H1 (cell line): ENCODE measurements around the gene LHFPL6. TPM values are rescaled to one million over a fixed set of nuclear protein-coding genes. Genes with fewer than 3 reads are reported as not detected.

ENCODE experiments used
- CTCF ChIA-PET: fragments of 300-600 bp; sonication (Branson Sonifier 250); formaldehyde crosslinking; loops from one replicate; lab custom pipeline; 2021; ENCODE audit not compliant: partially characterized antibody; lab: Charles Lee
- POLR2A ChIA-PET: fragments of 300-600 bp; sonication (Branson Sonifier 250); formaldehyde crosslinking; loops from one replicate; lab custom pipeline; 2021; ENCODE audit warnings: inconsistent platforms; ENCODE audit not compliant: partially characterized antibody; lab: Charles Lee
- DNase-seq, 2 experiments: peaks; one replicate each; pipeline versions ENCODE4 v3.0.0 to v3.0.0-alpha.2; 2010 to 2022; ENCODE audit warnings: low spot score in 2 of 2, low read depth in 1 of 2, mixed read lengths in 1 of 2
- FAIRE-seq: peaks from 2 replicates; lab custom pipeline; 2011; peaks lifted over from hg19 to GRCh38; lab: Jason Lieb, UNC
- H2AFZ ChIP-seq: 2 replicates; pipeline ENCODE4 v1.8.1; 2012; ENCODE audit warnings: low read length, inconsistent platforms
- H2AK5ac ChIP-seq: 2 replicates; pipeline ENCODE4 v1.6.1; 2013; ENCODE audit warnings: low read depth, low read length
- H2BK120ac ChIP-seq: replicated peaks from 2 replicates; pipeline ENCODE3; 2013; ENCODE audit warnings: low read depth, low read length, inconsistent platforms
- H2BK12ac ChIP-seq: 2 replicates; pipeline ENCODE4 v1.6.1; 2013; ENCODE audit warnings: low read depth, low read length
- H2BK15ac ChIP-seq: 2 replicates; pipeline ENCODE4 v1.6.1; 2013; ENCODE audit warnings: low read length
- H2BK20ac ChIP-seq: 2 replicates; pipeline ENCODE4 v1.6.1; 2013; ENCODE audit warnings: low read length
- H2BK5ac ChIP-seq: 2 replicates; pipeline ENCODE4 v1.6.1; 2013; ENCODE audit warnings: low read depth, low read length
- H3K14ac ChIP-seq: 2 replicates; pipeline ENCODE4 v1.6.1; 2013; ENCODE audit warnings: inconsistent platforms; ENCODE audit not compliant: insufficient read length
- H3K18ac ChIP-seq: 2 replicates; pipeline ENCODE4 v1.6.1; 2013; ENCODE audit warnings: low read length; ENCODE audit errors: extremely low read depth
- H3K23ac ChIP-seq: 2 replicates; pipeline ENCODE4 v1.6.1; 2013; ENCODE audit warnings: inconsistent platforms; ENCODE audit not compliant: insufficient read length
- H3K23me2 ChIP-seq: 2 replicates; pipeline ENCODE4 v1.6.1; 2013; ENCODE audit warnings: low read depth, low read length
- H3K27ac ChIP-seq: 2 replicates; pipeline ENCODE4 v1.6.1; 2011; ENCODE audit warnings: low read depth, low read length, inconsistent platforms
- H3K27me3 ChIP-seq, 4 experiments: replicated peaks in 1 of 4; 1 replicate in 1 of 4; 2 replicates in 3 of 4; pipeline versions ENCODE4 v1.6.1 to v1.8.1; 2011 to 2013; ENCODE audit warnings: low read length in 3 of 4, mild to moderate bottlenecking in 3 of 4, inconsistent platforms in 2 of 4, mixed read lengths in 2 of 4, moderate library complexity in 1 of 4; ENCODE audit not compliant: control insufficient read depth in 3 of 4, insufficient read depth in 3 of 4; ENCODE audit errors: extremely low read depth in 1 of 4
- H3K36me3 ChIP-seq, 4 experiments: 2 replicates each; pipeline versions ENCODE4 v1.6.1 to v1.8.1; 2011 to 2013; ENCODE audit warnings: mild to moderate bottlenecking in 4 of 4, low read length in 3 of 4, moderate library complexity in 2 of 4, control low read depth in 1 of 4, inconsistent platforms in 1 of 4; ENCODE audit not compliant: insufficient read depth in 4 of 4, control insufficient read depth in 2 of 4
- H3K4ac ChIP-seq: replicated peaks from 2 replicates; pipeline ENCODE3; 2013; ENCODE audit warnings: low read length, low read depth, mixed read lengths, inconsistent platforms; ENCODE audit not compliant: insufficient read length
- H3K4me1 ChIP-seq, 4 experiments: replicated peaks in 1 of 4; 1 replicate in 1 of 4; 2 replicates in 3 of 4; pipeline versions ENCODE4 v1.6.1 to v1.8.1; 2011 to 2013; ENCODE audit warnings: low read length in 3 of 4, inconsistent platforms in 2 of 4, mixed read lengths in 1 of 4; ENCODE audit not compliant: insufficient read depth in 4 of 4, control insufficient read depth in 3 of 4
- H3K4me2 ChIP-seq, 2 experiments: 2 replicates each; pipeline versions ENCODE4 v1.6.1 to v1.8.1; 2011 to 2013; ENCODE audit warnings: low read depth in 2 of 2, low read length in 2 of 2, control low read depth in 1 of 2, inconsistent platforms in 1 of 2, mild to moderate bottlenecking in 1 of 2; ENCODE audit not compliant: insufficient read depth in 1 of 2
- H3K4me3 ChIP-seq, 4 experiments: fragments of 200-600, 300-600 bp in 1 of 4; sonication (generic), shearing (Covaris generic), sonication (Bioruptor Twin) in 1 of 4; 2 replicates each; pipeline versions ENCODE4 v1.5.1 to v1.8.1; 2011 to 2016; ENCODE audit warnings: low read length in 4 of 4, low read depth in 3 of 4, control low read depth in 2 of 4, inconsistent platforms in 2 of 4, mild to moderate bottlenecking in 2 of 4, mixed read lengths in 1 of 4, moderate library complexity in 1 of 4; ENCODE audit not compliant: insufficient read depth in 2 of 4; ENCODE audit errors: extremely low read depth in 1 of 4
- H3K56ac ChIP-seq: replicated peaks from 2 replicates; pipeline ENCODE3; 2013; ENCODE audit warnings: low read depth, mild to moderate bottlenecking, mixed read lengths, low read length, inconsistent platforms; ENCODE audit not compliant: insufficient read length
- H3K79me1 ChIP-seq: 2 replicates; pipeline ENCODE4 v1.6.1; 2013; ENCODE audit warnings: low read depth, low read length, control low read depth
- H3K79me2 ChIP-seq, 2 experiments: 2 replicates each; pipeline versions ENCODE4 v1.6.1 to v1.8.1; 2012 to 2013; ENCODE audit warnings: low read length in 2 of 2, mild to moderate bottlenecking in 2 of 2, inconsistent platforms in 1 of 2; ENCODE audit not compliant: insufficient read depth in 2 of 2, control insufficient read depth in 1 of 2
- H3K9ac ChIP-seq, 4 experiments: replicated peaks in 1 of 4; 1 replicate in 1 of 4; 2 replicates in 3 of 4; pipeline versions ENCODE4 v1.6.1 to v1.8.1; 2011 to 2013; ENCODE audit warnings: low read depth in 3 of 4, low read length in 3 of 4, control low read depth in 2 of 4, mild to moderate bottlenecking in 2 of 4, moderate library complexity in 2 of 4, inconsistent platforms in 1 of 4; ENCODE audit errors: extremely low read depth in 1 of 4
- H3K9me3 ChIP-seq, 2 experiments: 2 replicates each; pipeline versions ENCODE4 v1.6.1 to v1.8.1; 2012 to 2013; ENCODE audit warnings: mild to moderate bottlenecking in 2 of 2, moderate library complexity in 2 of 2, control low read depth in 1 of 2, inconsistent platforms in 1 of 2, low read depth in 1 of 2, low read length in 1 of 2, mixed read lengths in 1 of 2; ENCODE audit not compliant: insufficient read depth in 2 of 2
- H4K20me1 ChIP-seq, 2 experiments: replicated peaks in 1 of 2; 2 replicates each; pipeline versions ENCODE3 to v1.8.1; 2011 to 2013; ENCODE audit warnings: inconsistent platforms in 2 of 2, low read length in 2 of 2, mild to moderate bottlenecking in 1 of 2; ENCODE audit not compliant: insufficient read depth in 2 of 2, control insufficient read depth in 1 of 2
- H4K5ac ChIP-seq: 2 replicates; pipeline ENCODE4 v1.6.1; 2013; ENCODE audit warnings: low read length, low read depth, mixed read lengths, inconsistent platforms; ENCODE audit not compliant: insufficient read length
- H4K8ac ChIP-seq: 2 replicates; pipeline ENCODE4 v1.8.0; 2013; ENCODE audit warnings: mild to moderate bottlenecking, moderate library complexity, low read length, inconsistent platforms; ENCODE audit not compliant: insufficient read depth; ENCODE audit errors: extremely low read depth
- H4K91ac ChIP-seq: replicated peaks from 2 replicates; pipeline ENCODE3; 2013; ENCODE audit warnings: low read length, mixed read lengths, inconsistent platforms; ENCODE audit not compliant: insufficient read length
- CREB1 ChIP-seq: IDR thresholded peaks from 2 replicates; pipeline ENCODE4 v1.6.1; 2012; ENCODE audit warnings: inconsistent platforms
- GABPA ChIP-seq: IDR thresholded peaks from 2 replicates; pipeline ENCODE4 v1.6.1; 2011; ENCODE audit warnings: mild to moderate bottlenecking, low read length, moderate library complexity, borderline replicate concordance; ENCODE audit not compliant: insufficient read depth
- RBBP5 ChIP-seq: IDR thresholded peaks from 2 replicates; pipeline ENCODE4 v1.7.1; 2012; ENCODE audit warnings: low read depth, mild to moderate bottlenecking, inconsistent platforms, low read length, moderate library complexity, borderline replicate concordance
- RFX5 ChIP-seq: IDR thresholded peaks from 2 replicates; pipeline ENCODE4 v1.6.1; 2011; ENCODE audit warnings: low read depth, low read length, improper control_type of control experiment, borderline replicate concordance
- TBP ChIP-seq: IDR thresholded peaks from 2 replicates; pipeline ENCODE4 v1.6.1; 2011; ENCODE audit warnings: low read depth, low read length, improper control_type of control experiment
- polyA plus RNA-seq, 7 experiments: library from polyadenylated mRNA; depleted of rRNA in 3 of 7; stranded (reverse) in 5 of 7; unstranded in 2 of 7; fragments of >200 nt in 5 of 7; fragments of 200-250 nt in 2 of 7; gene quantifications; 1 replicate in 5 of 7; 2 replicates in 1 of 7; 4 replicates in 1 of 7; pipeline versions ENCODE4 v1.2.1 to v1.2.3, GENCODE V29; 2011 to 2013; ENCODE audit warnings: missing spikeins in 2 of 7, mixed read lengths in 2 of 7
- total RNA-seq: library from RNA; stranded (reverse); fragmentation: NEBNext Ultra II Directional; extraction: Animal tissue kit (Norgen Biotek cat#: 25700); gene quantifications from 2 replicates; pipeline ENCODE4 v1.2.1, GENCODE V29; 2021
- TF ChIP-seq, protein P1 (sequence below), 3 experiments: IDR thresholded peaks; 1 replicate in 2 of 3; 2 replicates in 1 of 3; pipeline versions ENCODE4 v1.5.1 to v1.6.1; 2011; ENCODE audit warnings: low read length in 3 of 3, mild to moderate bottlenecking in 3 of 3, inconsistent platforms in 2 of 3, low read depth in 1 of 3, moderate library complexity in 1 of 3; ENCODE audit not compliant: insufficient read depth in 1 of 3; ENCODE audit errors: control extremely low read depth in 1 of 3

The LHFPL6 gene
- total and polyA plus RNA-seq, 2 of the 8 experiments (the other 6 are each of a cell fraction or from before 2014, with no cell fraction given), result 7.6 to 17.0 TPM

DNA sequence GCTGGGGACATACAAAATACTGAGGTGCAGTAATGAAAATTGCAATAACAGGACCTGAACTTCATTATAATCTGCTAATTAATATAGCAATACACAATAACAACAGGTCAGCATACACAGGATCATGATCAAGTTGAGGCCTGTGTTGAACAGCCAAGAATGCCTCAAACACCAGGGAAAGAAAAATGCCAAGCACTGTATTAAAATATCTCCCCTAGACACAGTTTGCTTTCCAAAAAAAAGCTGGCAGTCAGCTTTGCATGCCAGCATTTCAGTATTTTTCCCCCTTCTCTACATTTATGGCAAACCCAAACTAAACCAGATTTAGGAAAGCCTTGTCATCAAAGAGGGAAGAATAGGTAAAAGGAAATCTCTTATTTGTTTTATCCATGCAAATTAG, 226.9 kb downstream of the LHFPL6 start:
- H3K14ac ChIP-seq, result no peak overlapping the region
- no peak overlapping the region for H3K23ac ChIP-seq
- no peak overlapping the region for H2BK20ac ChIP-seq
- no peaks in the 10 kb centered on the region for H3K36me3 ChIP-seq
- no peaks in the 10 kb centered on the region for H3K4me1 ChIP-seq
- no peaks in the 10 kb centered on the region for H3K23me2 ChIP-seq
- H3K56ac ChIP-seq, result no peak overlapping the region
- H3K79me2 ChIP-seq, result no peaks in the 10 kb centered on the region
- no peak overlapping the region for H2AFZ ChIP-seq
- no peak for DNase-seq
- no peak overlapping the region for H4K91ac ChIP-seq
- no peak overlapping the region for H2AK5ac ChIP-seq
- H4K5ac ChIP-seq, result no peak overlapping the region
- peaks cover 0 to 2% of the 10 kb centered on the region in 2 experiments for H4K20me1 ChIP-seq
- no peak overlapping the region for H3K27ac ChIP-seq
- peaks cover 2 to 12% (median 3%) of the 10 kb centered on the region in 4 experiments; a peak in 6 of 7 replicates for H3K27me3 ChIP-seq
- no peak overlapping the region for H3K4me2 ChIP-seq
- no peak overlapping the region for H2BK120ac ChIP-seq
- ChIA-PET POLR2A (no interaction called here), CTCF (interaction anchor here (1.2 kb wide), 1 partner anchor 231 kb away, joined by 3 read pairs; no protein-coding TSS in a partner anchor)
- H3K9ac ChIP-seq, result no peak overlapping the region
- no peak overlapping the region for H3K4me3 ChIP-seq
- FAIRE-seq, result no peak
- no peak overlapping the region for H2BK12ac ChIP-seq
- no peak overlapping the region for H2BK15ac ChIP-seq
- H3K79me1 ChIP-seq, result no peaks in the 10 kb centered on the region
- H3K9me3 ChIP-seq, result peaks cover 0 to 6% of the 10 kb centered on the region in 2 experiments; a peak in 2 of 4 replicates
- H4K8ac ChIP-seq, result no peak overlapping the region
- no peak for TF ChIP-seq CREB1
- TF ChIP-seq TBP, result no peak
- TF ChIP-seq RFX5, result no peak
- TF ChIP-seq, protein P1, sequence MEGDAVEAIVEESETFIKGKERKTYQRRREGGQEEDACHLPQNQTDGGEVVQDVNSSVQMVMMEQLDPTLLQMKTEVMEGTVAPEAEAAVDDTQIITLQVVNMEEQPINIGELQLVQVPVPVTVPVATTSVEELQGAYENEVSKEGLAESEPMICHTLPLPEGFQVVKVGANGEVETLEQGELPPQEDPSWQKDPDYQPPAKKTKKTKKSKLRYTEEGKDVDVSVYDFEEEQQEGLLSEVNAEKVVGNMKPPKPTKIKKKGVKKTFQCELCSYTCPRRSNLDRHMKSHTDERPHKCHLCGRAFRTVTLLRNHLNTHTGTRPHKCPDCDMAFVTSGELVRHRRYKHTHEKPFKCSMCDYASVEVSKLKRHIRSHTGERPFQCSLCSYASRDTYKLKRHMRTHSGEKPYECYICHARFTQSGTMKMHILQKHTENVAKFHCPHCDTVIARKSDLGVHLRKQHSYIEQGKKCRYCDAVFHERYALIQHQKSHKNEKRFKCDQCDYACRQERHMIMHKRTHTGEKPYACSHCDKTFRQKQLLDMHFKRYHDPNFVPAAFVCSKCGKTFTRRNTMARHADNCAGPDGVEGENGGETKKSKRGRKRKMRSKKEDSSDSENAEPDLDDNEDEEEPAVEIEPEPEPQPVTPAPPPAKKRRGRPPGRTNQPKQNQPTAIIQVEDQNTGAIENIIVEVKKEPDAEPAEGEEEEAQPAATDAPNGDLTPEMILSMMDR (IDR thresholded peaks at IDR 0.05; ENCODE audit: control extremely low read depth in 1 of 3, insufficient read depth in 1 of 3, low read depth in 1 of 3, low read length in 3 of 3), result no peak
- TF ChIP-seq GABPA, result no peak
- no peak for TF ChIP-seq RBBP5
- TF ChIP-seq, all 59 proteins: peak for 0
- H3K18ac ChIP-seq, result no peak overlapping the region
- H3K4ac ChIP-seq, result no peak overlapping the region
- H2BK5ac ChIP-seq, result no peak overlapping the region
